H4 (cell line): Measurements from ENCODE around the gene TRRAP. TPM values are rescaled to one million over a fixed set of nuclear protein-coding genes. Genes with fewer than 3 reads are reported as not detected.
"Not testable (repeated sequence)": the region's sequence is repeated elsewhere in the genome, so short reads cannot be mapped to it uniquely, and the experiment has no call there.

Experiments used
- DNase-seq: peaks from one replicate; pipeline ENCODE4 v3.0.0-alpha.2; 2015; ENCODE audit warnings: low spot score
- total RNA-seq: library from RNA; depleted of rRNA; stranded (reverse); fragments of >200 nt; shearing (Covaris generic); gene quantifications from 2 replicates; pipeline ENCODE4 v1.2.3, GENCODE V29; 2014

TRRAP gene
- total RNA-seq, 1 experiment from 2014 or later: 11.1 TPM

- no peak for DNase-seq
These were observed 151.4 kb downstream of the TRRAP start for GRCh38 chr7:99029466-99030435.

- DNase-seq: no peak
These were observed 152.1 kb downstream of the TRRAP start for GRCh38 chr7:99030457-99030856.

GRCh38 chr7:99030951-99031350 is 152.6 kb downstream of the TRRAP start:
- no peak for DNase-seq

GRCh38 chr7:99031496-99031895 is 153.2 kb downstream of the TRRAP start:
- DNase-seq: no peak

GRCh38 chr7:99032928-99033327 is 154.6 kb downstream of the TRRAP start:
- no peak for DNase-seq

- no peak for DNase-seq
These were observed 155.4 kb downstream of the TRRAP start for GRCh38 chr7:99033765-99034164.

GRCh38 chr7:99034932-99035722 is 156.8 kb downstream of the TRRAP start:
- no peak for DNase-seq

- no peak for DNase-seq
These were observed 157.6 kb downstream of the TRRAP start for GRCh38 chr7:99035723-99036545.

GRCh38 chr7:99036546-99037111 is 158.3 kb downstream of the TRRAP start:
- no peak for DNase-seq

- no peak for DNase-seq
These were observed 159.1 kb downstream of the TRRAP start for GRCh38 chr7:99037327-99037940.

GRCh38 chr7:99038086-99038855 is 159.9 kb downstream of the TRRAP start:
- no peak for DNase-seq

- no peak for DNase-seq
These were observed 161.1 kb downstream of the TRRAP start for GRCh38 chr7:99039384-99039891.

GRCh38 chr7:99040104-99040958 is 162.0 kb downstream of the TRRAP start:
- DNase-seq: peak; percentile 87

GRCh38 chr7:99041526-99041925 is 163.2 kb downstream of the TRRAP start:
- no peak for DNase-seq

- DNase-seq: no peak
These were observed 164.6 kb downstream of the TRRAP start for GRCh38 chr7:99042957-99043356.

GRCh38 chr7:99044858-99045257 is 166.5 kb downstream of the TRRAP start:
- DNase-seq: not testable (repeated sequence)

- DNase-seq: not testable (repeated sequence)
These were observed 167.9 kb downstream of the TRRAP start for GRCh38 chr7:99046262-99046661.

GRCh38 chr7:99046722-99047121 is 168.4 kb downstream of the TRRAP start:
- no peak for DNase-seq

- no peak for DNase-seq
These were observed 169.3 kb downstream of the TRRAP start for GRCh38 chr7:99047526-99048077.
